ENCODE data around the gene KSR2.

Gene KSR2

GRCh38 chr12:117583677-117584225, 385.0 kb downstream of the KSR2 start:
- peaks cover 2% of the 10 kb centered on the region for H3K9me3 Mint-ChIP-seq
- H3K36me3 Mint-ChIP-seq, result no peaks in the 10 kb centered on the region
- H3K27ac Mint-ChIP-seq, result no peak overlapping the region
- ATAC-seq (ENCODE audit: low read depth) (no peak), DNase-seq (ENCODE audit: low spot score in 2 of 2) (no peak)
- peaks cover 12% of the 10 kb centered on the region for H3K27me3 Mint-ChIP-seq
- H3K4me3 Mint-ChIP-seq, result no peak overlapping the region
- H3K4me1 Mint-ChIP-seq, result peaks cover 3% of the 10 kb centered on the region

- no peak for DNase-seq (ENCODE audit: low spot score in 2 of 2)
- Mint-ChIP-seq H3K27ac (no peak overlapping the region), H3K4me1 (peaks cover 3% of the 10 kb centered on the region), H3K9me3 (peaks cover 2% of the 10 kb centered on the region), H3K4me3 (no peak overlapping the region), H3K36me3 (no peaks in the 10 kb centered on the region), H3K27me3 (peaks cover 12% of the 10 kb centered on the region)
- no peak for ATAC-seq (ENCODE audit: low read depth)
These were observed 385.7 kb downstream of the KSR2 start for GRCh38 chr12:117583092-117583491.

- no peak for ATAC-seq (ENCODE audit: low read depth)
- Mint-ChIP-seq H3K27me3 (peaks cover 12% of the 10 kb centered on the region), H3K4me3 (no peak overlapping the region), H3K27ac (no peak overlapping the region), H3K4me1 (peaks cover 3% of the 10 kb centered on the region), H3K36me3 (no peaks in the 10 kb centered on the region), H3K9me3 (peaks cover 2% of the 10 kb centered on the region)
- no peak for DNase-seq (ENCODE audit: low spot score in 2 of 2)
These were observed 386.5 kb downstream of the KSR2 start for GRCh38 chr12:117582135-117582784.

GRCh38 chr12:117580718-117581062, 388.1 kb downstream of the KSR2 start:
- no peak for ATAC-seq (ENCODE audit: low read depth)
- H3K36me3 Mint-ChIP-seq, result no peaks in the 10 kb centered on the region
- no peak overlapping the region for H3K4me3 Mint-ChIP-seq
- H3K27ac Mint-ChIP-seq, result no peak overlapping the region
- no peaks in the 10 kb centered on the region for H3K4me1 Mint-ChIP-seq
- H3K27me3 Mint-ChIP-seq, result peaks cover 6% of the 10 kb centered on the region
- peaks cover 2% of the 10 kb centered on the region for H3K9me3 Mint-ChIP-seq
- DNase-seq (ENCODE audit: low spot score in 2 of 2), result no peak

GRCh38 chr12:117580015-117580717, 388.6 kb downstream of the KSR2 start:
- H3K36me3 Mint-ChIP-seq, result no peaks in the 10 kb centered on the region
- DNase-seq (ENCODE audit: low spot score in 2 of 2), result no peak
- H3K4me1 Mint-ChIP-seq, result no peaks in the 10 kb centered on the region
- peaks cover 2% of the 10 kb centered on the region for H3K9me3 Mint-ChIP-seq
- H3K4me3 Mint-ChIP-seq, result no peak overlapping the region
- no peak overlapping the region for H3K27ac Mint-ChIP-seq
- H3K27me3 Mint-ChIP-seq, result peaks cover 6% of the 10 kb centered on the region
- ATAC-seq (ENCODE audit: low read depth), result no peak

GRCh38 chr12:117577122-117577657, 391.6 kb downstream of the KSR2 start:
- Mint-ChIP-seq H3K36me3 (no peaks in the 10 kb centered on the region), H3K27me3 (peaks cover 5% of the 10 kb centered on the region), H3K4me3 (no peak overlapping the region), H3K27ac (no peak overlapping the region), H3K4me1 (no peaks in the 10 kb centered on the region), H3K9me3 (no peaks in the 10 kb centered on the region)
- DNase-seq (ENCODE audit: low spot score in 2 of 2) (no peak), ATAC-seq (ENCODE audit: low read depth) (no peak)

GRCh38 chr12:117576053-117576452, 392.7 kb downstream of the KSR2 start:
- no peak for DNase-seq (ENCODE audit: low spot score in 2 of 2)
- no peak for ATAC-seq (ENCODE audit: low read depth)
- no peaks in the 10 kb centered on the region for H3K4me1 Mint-ChIP-seq
- H3K27ac Mint-ChIP-seq, result no peak overlapping the region
- no peaks in the 10 kb centered on the region for H3K9me3 Mint-ChIP-seq
- H3K27me3 Mint-ChIP-seq, result peaks cover 5% of the 10 kb centered on the region
- H3K36me3 Mint-ChIP-seq, result no peaks in the 10 kb centered on the region
- H3K4me3 Mint-ChIP-seq, result no peak overlapping the region

- no peak for DNase-seq (ENCODE audit: low spot score in 2 of 2)
- no peaks in the 10 kb centered on the region for H3K9me3 Mint-ChIP-seq
- H3K27ac Mint-ChIP-seq, result no peak overlapping the region
- no peaks in the 10 kb centered on the region for H3K4me1 Mint-ChIP-seq
- H3K27me3 Mint-ChIP-seq, result peaks cover 5% of the 10 kb centered on the region
- no peak for ATAC-seq (ENCODE audit: low read depth)
- no peaks in the 10 kb centered on the region for H3K36me3 Mint-ChIP-seq
- no peak overlapping the region for H3K4me3 Mint-ChIP-seq
These were observed 394.1 kb downstream of the KSR2 start for GRCh38 chr12:117574655-117575054.

GRCh38 chr12:117572755-117573154, 396.0 kb downstream of the KSR2 start:
- DNase-seq (ENCODE audit: low spot score in 2 of 2) (no peak), ATAC-seq (ENCODE audit: low read depth) (no peak)
- Mint-ChIP-seq H3K36me3 (no peaks in the 10 kb centered on the region), H3K27me3 (peaks cover 5% of the 10 kb centered on the region), H3K4me1 (no peaks in the 10 kb centered on the region), H3K27ac (no peak overlapping the region), H3K9me3 (no peaks in the 10 kb centered on the region), H3K4me3 (no peak overlapping the region)

- Mint-ChIP-seq H3K4me1 (no peaks in the 10 kb centered on the region), H3K9me3 (no peaks in the 10 kb centered on the region), H3K4me3 (no peak overlapping the region), H3K36me3 (no peaks in the 10 kb centered on the region), H3K27ac (no peak overlapping the region), H3K27me3 (peaks cover 6% of the 10 kb centered on the region)
- ATAC-seq (ENCODE audit: low read depth) (no peak), DNase-seq (ENCODE audit: low spot score in 2 of 2) (no peak)
These were observed 397.5 kb downstream of the KSR2 start for GRCh38 chr12:117571321-117571720.

GRCh38 chr12:117570608-117571007, 398.2 kb downstream of the KSR2 start:
- ATAC-seq (ENCODE audit: low read depth), result no peak
- Mint-ChIP-seq H3K4me1 (no peaks in the 10 kb centered on the region), H3K27me3 (peaks cover 6% of the 10 kb centered on the region)

GRCh38 chr12:117567644-117568216, 401.1 kb downstream of the KSR2 start:
- Mint-ChIP-seq H3K27ac (no peak overlapping the region), H3K27me3 (peaks cover 4% of the 10 kb centered on the region), H3K4me1 (no peaks in the 10 kb centered on the region), H3K36me3 (no peaks in the 10 kb centered on the region), H3K4me3 (no peak overlapping the region), H3K9me3 (no peaks in the 10 kb centered on the region)
- DNase-seq (ENCODE audit: low spot score in 2 of 2), result no peak
- ATAC-seq (ENCODE audit: low read depth), result no peak

More at GRCh38 chr12:117570608-117571007, 398.2 kb downstream of the KSR2 start:
- DNase-seq (ENCODE audit: low spot score in 2 of 2), result no peak
- Mint-ChIP-seq H3K27ac (no peak overlapping the region), H3K4me3 (no peak overlapping the region), H3K36me3 (no peaks in the 10 kb centered on the region), H3K9me3 (no peaks in the 10 kb centered on the region)

GRCh38 chr12:117564881-117565280, 403.9 kb downstream of the KSR2 start:
- ATAC-seq (ENCODE audit: low read depth) (no peak), DNase-seq (ENCODE audit: low spot score in 2 of 2) (no peak)
- Mint-ChIP-seq H3K9me3 (no peaks in the 10 kb centered on the region), H3K4me1 (no peaks in the 10 kb centered on the region), H3K4me3 (no peak overlapping the region), H3K27ac (no peak overlapping the region), H3K36me3 (no peaks in the 10 kb centered on the region), H3K27me3 (peaks cover 2% of the 10 kb centered on the region)

- no peaks in the 10 kb centered on the region for H3K4me1 Mint-ChIP-seq
- H3K9me3 Mint-ChIP-seq, result peaks cover 1% of the 10 kb centered on the region
- peaks cover 3% of the 10 kb centered on the region for H3K27me3 Mint-ChIP-seq
- no peak for ATAC-seq (ENCODE audit: low read depth)
- no peaks in the 10 kb centered on the region for H3K36me3 Mint-ChIP-seq
- DNase-seq (ENCODE audit: low spot score in 2 of 2), result no peak
- no peak overlapping the region for H3K4me3 Mint-ChIP-seq
- H3K27ac Mint-ChIP-seq, result no peak overlapping the region
These were observed 405.1 kb downstream of the KSR2 start for GRCh38 chr12:117563706-117564105.

All from memory B cell (primary cell).